Measurements from ENCODE around the gene UTP15. TPM values are rescaled to one million over a fixed set of nuclear protein-coding genes. Genes with fewer than 3 reads are reported as not detected.

Gene UTP15
- total RNA-seq, 2 donors from 2014 or later, result 35.8 to 41.6 TPM

DNA sequence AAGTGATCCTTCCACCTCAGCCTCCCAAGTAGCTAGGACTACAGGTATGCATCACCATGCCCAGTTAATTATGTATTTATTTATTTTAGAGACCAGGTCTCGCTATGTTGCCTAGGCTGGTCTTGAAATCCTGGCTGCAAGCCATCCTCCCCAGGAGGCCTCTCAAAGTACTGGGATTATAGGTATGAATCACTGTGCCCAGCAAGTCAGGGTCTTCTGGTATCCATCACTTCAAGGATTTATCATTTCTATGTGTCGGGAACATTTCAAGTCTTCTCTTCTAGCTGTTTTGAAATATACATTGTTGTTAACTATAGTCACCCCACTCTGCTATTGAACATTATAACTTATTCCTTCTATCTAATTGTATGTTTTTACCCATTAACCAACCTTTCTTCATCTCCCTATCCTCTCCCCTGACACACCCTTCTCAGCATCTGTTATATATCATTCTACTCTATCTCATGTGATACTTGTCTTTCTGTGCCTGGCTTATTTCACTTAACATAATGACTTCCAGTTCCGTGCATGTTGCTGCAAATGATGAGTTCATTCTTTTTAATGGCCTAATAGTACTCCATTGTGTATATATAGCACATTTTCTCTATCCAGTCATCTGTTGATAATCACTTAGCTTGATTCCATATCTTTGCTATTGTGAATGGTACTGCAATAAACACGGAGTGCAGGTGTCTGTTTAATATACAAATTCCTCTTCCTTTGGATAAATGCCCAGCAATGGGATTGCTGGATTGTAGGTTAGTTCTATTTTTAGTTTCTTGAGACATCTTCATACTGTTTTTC lies 26.4 kb downstream of the UTP15 start:
- H3K9me3 ChIP-seq (ENCODE audit: control insufficient read depth, low read length, poor library complexity, severe bottlenecking), result no peaks in the 10 kb centered on the region
- Mint-ChIP-seq H3K4me3 (no peak overlapping the region), H3K27ac (no peak overlapping the region), H3K27me3 (peaks cover 16% of the 10 kb centered on the region), H3K36me3 (ENCODE audit: low read depth) (no peaks in the 10 kb centered on the region), H3K4me1 (no peaks in the 10 kb centered on the region)
- DNase-seq, result no peak
- peak; percentile 8 for ATAC-seq

DNA sequence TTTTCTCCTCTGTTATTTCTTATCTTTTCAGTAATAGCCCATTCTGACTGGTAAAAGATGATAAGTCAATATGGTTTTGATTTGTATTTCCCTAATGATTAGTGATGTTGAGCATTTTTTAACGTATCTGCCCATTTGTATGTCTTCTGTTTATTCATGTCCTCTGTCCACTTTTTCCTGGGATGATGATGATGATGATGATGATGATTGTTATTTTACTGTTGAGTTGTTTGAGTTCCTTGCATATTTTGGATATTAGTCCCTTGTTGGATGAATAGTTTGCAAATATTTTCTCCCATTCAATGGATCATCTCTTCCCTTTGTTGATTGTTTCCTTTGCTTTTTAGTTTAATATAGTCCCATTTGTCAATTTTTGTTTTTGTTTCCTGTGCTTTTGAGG lies 27.0 kb downstream of the UTP15 start:
- Mint-ChIP-seq H3K36me3 (ENCODE audit: low read depth) (no peaks in the 10 kb centered on the region), H3K4me1 (no peaks in the 10 kb centered on the region), H3K27ac (no peak overlapping the region), H3K4me3 (no peak overlapping the region), H3K27me3 (peaks cover 16% of the 10 kb centered on the region)
- DNase-seq (no peak), ATAC-seq (no peak)
- H3K9me3 ChIP-seq (ENCODE audit: control insufficient read depth, low read length, poor library complexity, severe bottlenecking), result no peaks in the 10 kb centered on the region

DNA sequence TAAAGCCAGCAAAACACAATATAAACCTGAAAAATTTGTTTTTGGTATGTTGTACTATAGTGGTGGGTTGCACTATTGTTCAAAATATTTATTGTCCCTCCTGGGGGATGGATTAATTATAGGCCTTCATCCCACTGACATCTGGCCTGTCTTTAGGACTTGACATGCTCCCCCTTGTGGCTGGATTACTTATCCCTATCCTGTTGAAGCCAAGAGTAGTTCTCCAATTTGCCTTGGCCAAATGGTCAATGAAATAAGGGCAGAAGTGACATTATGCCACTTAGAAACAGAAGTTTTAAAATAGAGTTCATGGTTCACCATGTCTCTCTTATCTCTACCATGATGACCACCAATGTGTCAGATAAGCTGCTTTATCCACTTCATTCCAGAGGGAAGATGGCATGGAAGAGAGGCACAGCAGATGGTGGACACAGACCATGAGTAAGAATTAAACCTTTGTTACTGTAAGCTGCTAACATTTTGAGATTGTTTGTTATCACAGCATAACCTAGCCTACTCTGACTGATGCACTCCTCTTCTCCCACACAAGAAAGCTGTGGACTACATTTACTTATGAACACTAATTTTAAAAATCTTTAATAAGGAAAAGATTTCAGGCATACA lies 31.3 kb downstream of the UTP15 start:
- H3K4me1 Mint-ChIP-seq, result no peaks in the 10 kb centered on the region
- no peak for ATAC-seq
- H3K27me3 Mint-ChIP-seq, result peaks cover 22% of the 10 kb centered on the region
- H3K9me3 ChIP-seq (ENCODE audit: control insufficient read depth, low read length, poor library complexity, severe bottlenecking), result no peaks in the 10 kb centered on the region
- no peak for DNase-seq
- no peaks in the 10 kb centered on the region for H3K36me3 Mint-ChIP-seq (ENCODE audit: low read depth)
- no peak overlapping the region for H3K4me3 Mint-ChIP-seq
- no peak overlapping the region for H3K27ac Mint-ChIP-seq

DNA sequence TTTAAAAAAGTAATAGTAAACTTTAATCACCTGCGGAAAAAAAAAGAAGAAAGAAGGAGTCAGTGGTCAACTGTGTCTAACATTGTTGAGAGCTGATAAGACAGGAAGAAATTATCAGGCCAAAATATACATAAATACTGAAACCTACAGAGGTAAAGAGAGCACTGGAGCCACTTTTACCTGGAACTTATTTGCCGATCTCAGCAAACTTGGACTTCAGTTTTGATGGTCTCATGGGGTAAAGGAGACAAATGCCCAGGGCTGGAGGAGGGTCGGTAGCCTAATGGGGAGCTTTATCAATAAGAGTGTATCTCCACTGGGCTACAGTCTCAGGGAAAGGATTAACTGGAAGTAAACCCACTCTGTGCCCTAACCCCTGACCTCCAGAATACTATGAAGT lies 33.8 kb downstream of the UTP15 start:
- Mint-ChIP-seq H3K27ac (no peak overlapping the region), H3K4me3 (no peak overlapping the region), H3K36me3 (ENCODE audit: low read depth) (no peaks in the 10 kb centered on the region), H3K4me1 (no peaks in the 10 kb centered on the region), H3K27me3 (peaks cover 7% of the 10 kb centered on the region)
- no peak for ATAC-seq
- H3K9me3 ChIP-seq (ENCODE audit: control insufficient read depth, low read length, poor library complexity, severe bottlenecking), result no peaks in the 10 kb centered on the region
- no peak for DNase-seq

DNA sequence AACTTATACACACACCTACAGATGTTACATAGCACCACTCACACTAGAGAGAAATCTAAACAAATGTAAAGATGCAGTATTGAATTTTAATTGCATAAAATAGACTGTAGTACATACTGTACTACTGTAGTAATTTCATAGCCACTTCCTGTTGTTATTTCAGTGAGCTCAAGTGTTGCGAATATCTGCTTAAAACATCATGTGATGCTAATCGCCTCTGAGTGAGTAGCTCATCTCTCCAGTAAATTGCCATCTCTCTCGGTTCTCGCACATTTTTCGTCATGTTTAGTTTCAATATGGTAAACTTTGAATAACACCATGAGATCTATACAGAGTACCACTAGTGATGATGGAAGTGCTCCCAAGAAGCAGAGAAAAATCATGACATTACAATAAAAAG lies 38.5 kb downstream of the UTP15 start:
- Mint-ChIP-seq H3K36me3 (ENCODE audit: low read depth) (no peaks in the 10 kb centered on the region), H3K4me3 (no peak overlapping the region), H3K4me1 (peaks cover 3% of the 10 kb centered on the region), H3K27me3 (peaks cover 25% of the 10 kb centered on the region), H3K27ac (no peak overlapping the region)
- H3K9me3 ChIP-seq (ENCODE audit: control insufficient read depth, low read length, poor library complexity, severe bottlenecking), result no peaks in the 10 kb centered on the region
- no peak for ATAC-seq
- DNase-seq, result no peak

DNA sequence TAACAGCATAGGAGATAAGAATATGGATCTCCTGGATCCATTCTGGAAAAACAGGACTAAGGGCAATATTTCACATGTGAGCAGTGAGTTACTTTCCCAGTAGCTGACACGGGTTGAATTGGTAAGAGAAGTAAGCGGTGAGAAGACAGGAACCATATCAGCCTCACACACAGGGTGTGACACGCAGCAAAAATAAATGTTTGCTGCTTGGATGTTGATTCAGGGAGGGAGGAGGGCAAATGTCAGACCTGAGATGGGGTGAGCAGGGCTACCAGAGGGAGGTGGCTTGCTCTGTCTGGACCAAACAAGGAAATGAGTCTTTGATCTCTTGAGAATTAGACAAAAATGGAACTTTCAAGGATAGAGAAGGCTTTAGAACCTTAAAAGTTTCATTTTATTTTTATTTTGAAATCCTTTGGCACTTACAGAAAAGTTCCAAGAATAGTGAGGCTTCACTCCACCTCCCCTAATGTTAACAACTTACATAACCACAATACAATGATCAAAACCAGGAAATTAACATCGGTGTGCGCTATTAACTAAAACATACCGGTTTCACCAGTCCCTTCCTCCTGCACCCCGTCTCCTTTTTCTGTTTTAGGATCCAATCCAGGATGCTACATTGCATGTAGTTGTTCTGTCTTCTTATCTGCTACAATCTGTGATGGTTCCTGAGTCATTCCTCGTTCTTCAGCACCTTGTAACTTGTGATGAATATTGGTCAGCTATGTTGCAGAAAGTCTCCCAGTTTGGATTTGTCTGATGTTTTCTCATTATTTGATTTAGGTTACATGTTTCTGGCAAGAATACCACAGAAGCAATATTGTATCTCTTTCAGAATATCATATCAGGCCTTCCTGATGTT lies 39.9 kb downstream of the UTP15 start:
- H3K27ac Mint-ChIP-seq, result no peak overlapping the region
- no peak for DNase-seq
- no peak for ATAC-seq
- peaks cover 25% of the 10 kb centered on the region for H3K27me3 Mint-ChIP-seq
- peaks cover 3% of the 10 kb centered on the region for H3K4me1 Mint-ChIP-seq
- H3K4me3 Mint-ChIP-seq, result no peak overlapping the region
- H3K36me3 Mint-ChIP-seq (ENCODE audit: low read depth), result no peaks in the 10 kb centered on the region
- no peaks in the 10 kb centered on the region for H3K9me3 ChIP-seq (ENCODE audit: control insufficient read depth, low read length, poor library complexity, severe bottlenecking)

DNA sequence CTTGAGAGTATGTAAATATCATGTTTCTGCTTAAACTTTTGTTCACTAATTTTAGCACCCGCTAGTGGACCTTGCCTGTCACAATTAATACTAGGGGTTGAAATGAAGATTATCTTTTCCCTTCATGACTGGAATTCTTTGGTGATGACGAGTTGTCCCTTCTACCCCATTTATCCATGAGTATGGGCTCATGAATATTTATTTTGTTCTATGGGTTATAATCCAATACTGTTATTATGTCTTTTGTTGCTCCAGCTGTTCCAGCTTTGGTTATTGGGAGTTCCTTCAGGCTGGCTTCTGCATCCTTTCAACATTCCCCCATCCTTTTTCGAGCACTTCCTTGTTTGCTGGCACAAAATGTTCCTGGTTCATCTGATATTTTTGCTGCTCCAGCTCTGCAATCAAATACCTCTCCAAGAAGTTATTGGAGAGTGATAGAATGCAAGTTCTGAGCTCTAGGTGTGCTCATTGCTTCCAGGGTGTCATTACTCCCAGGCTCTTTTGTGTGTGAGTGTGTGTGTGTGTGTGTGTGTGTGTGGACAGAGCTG lies 40.7 kb downstream of the UTP15 start:
- ATAC-seq (no peak), DNase-seq (no peak)
- Mint-ChIP-seq H3K27ac (no peak overlapping the region), H3K4me1 (peaks cover 3% of the 10 kb centered on the region), H3K4me3 (no peak overlapping the region), H3K36me3 (ENCODE audit: low read depth) (no peaks in the 10 kb centered on the region), H3K27me3 (peaks cover 34% of the 10 kb centered on the region)
- H3K9me3 ChIP-seq (ENCODE audit: control insufficient read depth, low read length, poor library complexity, severe bottlenecking), result no peaks in the 10 kb centered on the region

DNA sequence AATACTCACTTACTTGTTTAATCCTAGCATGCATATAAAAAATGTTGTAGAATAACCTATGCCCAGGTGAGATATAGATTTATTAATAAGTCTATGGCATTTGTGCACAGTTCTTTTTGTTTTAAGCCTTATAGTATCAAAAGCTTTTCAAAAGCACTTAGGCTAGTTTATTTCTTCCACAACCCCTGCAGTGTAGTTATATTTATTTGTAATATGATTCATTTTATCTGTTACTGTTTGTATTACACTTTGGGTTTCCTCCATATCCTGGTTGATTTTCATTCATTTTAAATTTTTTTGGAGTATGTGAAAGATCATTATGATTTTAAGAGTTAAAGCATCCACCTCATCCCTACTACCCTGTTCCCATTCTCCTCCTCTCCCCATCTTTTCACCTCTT lies 41.7 kb downstream of the UTP15 start:
- no peak for ATAC-seq
- no peak for DNase-seq
- Mint-ChIP-seq H3K36me3 (ENCODE audit: low read depth) (no peaks in the 10 kb centered on the region), H3K4me1 (peaks cover 3% of the 10 kb centered on the region), H3K27me3 (peaks cover 43% of the 10 kb centered on the region), H3K4me3 (no peak overlapping the region), H3K27ac (no peak overlapping the region)
- no peaks in the 10 kb centered on the region for H3K9me3 ChIP-seq (ENCODE audit: control insufficient read depth, low read length, poor library complexity, severe bottlenecking)

DNA sequence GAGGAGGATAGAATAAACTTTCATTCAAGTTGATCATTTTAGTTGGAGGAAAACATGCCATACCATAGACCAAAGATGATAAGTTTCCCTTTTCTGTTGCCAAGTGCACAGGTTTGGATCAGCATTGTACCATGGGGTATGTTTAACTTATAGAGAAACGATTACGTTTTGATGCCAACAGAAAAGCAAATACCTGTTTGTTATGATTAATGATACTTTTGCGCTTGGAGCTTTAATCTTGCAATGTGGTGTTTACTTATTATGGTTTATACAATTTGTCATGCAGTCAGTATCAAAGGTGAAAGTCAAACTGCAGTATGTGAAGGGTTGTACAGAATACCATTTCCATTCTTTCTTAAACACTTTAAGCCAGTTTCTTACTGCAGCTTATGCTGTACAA lies 47.3 kb downstream of the UTP15 start:
- ATAC-seq, result no peak
- Mint-ChIP-seq H3K27me3 (peaks cover 52% of the 10 kb centered on the region), H3K4me1 (no peaks in the 10 kb centered on the region), H3K27ac (no peak overlapping the region), H3K4me3 (no peak overlapping the region), H3K36me3 (ENCODE audit: low read depth) (no peaks in the 10 kb centered on the region)
- H3K9me3 ChIP-seq (ENCODE audit: control insufficient read depth, low read length, poor library complexity, severe bottlenecking), result no peaks in the 10 kb centered on the region
- DNase-seq, result no peak

DNA sequence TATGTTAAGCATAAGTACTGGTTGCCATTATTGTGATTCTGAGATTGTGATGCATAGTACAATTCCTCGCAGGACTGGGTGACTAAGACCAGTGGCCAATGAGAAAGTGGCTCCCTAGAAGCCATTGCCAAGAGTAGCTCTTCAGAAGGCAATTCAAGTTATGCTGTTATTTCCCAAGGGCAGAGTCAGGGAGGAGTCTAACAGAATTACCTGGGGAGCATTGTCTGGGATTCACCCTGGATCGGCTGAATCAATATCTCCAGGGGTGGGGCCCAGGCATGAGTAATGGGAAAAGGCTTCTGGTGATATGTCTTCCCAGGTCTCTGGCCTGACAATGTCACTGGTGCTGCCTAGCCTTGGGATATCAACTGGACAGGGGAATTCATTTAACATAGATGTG lies 49.5 kb downstream of the UTP15 start:
- no peak overlapping the region for H3K27ac Mint-ChIP-seq
- H3K4me3 Mint-ChIP-seq, result no peak overlapping the region
- H3K36me3 Mint-ChIP-seq (ENCODE audit: low read depth), result no peaks in the 10 kb centered on the region
- H3K9me3 ChIP-seq (ENCODE audit: control insufficient read depth, low read length, poor library complexity, severe bottlenecking), result no peaks in the 10 kb centered on the region
- DNase-seq (no peak), ATAC-seq (no peak)
- H3K27me3 Mint-ChIP-seq, result peaks cover 58% of the 10 kb centered on the region
- H3K4me1 Mint-ChIP-seq, result peaks cover 4% of the 10 kb centered on the region

DNA sequence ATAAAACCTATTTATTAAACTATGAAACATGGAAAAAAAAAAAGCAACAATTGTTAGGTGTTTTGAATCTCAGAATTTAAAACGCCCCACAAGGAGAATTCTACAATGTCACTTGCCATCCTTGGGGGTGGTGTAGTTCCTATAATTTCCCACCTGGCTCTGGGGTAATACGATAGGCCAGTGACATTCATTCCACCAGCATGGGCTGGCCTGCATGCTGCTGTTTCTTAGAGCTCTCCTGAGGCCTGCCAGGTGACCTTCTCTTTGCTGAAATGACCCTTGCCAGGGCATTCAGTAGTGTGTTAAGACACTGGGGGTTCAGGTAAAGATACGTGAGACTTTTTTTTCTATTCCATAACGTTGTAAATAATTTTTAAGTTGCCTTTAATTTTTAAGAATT lies 50.4 kb downstream of the UTP15 start:
- Mint-ChIP-seq H3K4me1 (peaks cover 4% of the 10 kb centered on the region), H3K27me3 (peaks cover 56% of the 10 kb centered on the region), H3K4me3 (no peak overlapping the region), H3K36me3 (ENCODE audit: low read depth) (no peaks in the 10 kb centered on the region), H3K27ac (no peak overlapping the region)
- DNase-seq (no peak), ATAC-seq (no peak)
- H3K9me3 ChIP-seq (ENCODE audit: control insufficient read depth, low read length, poor library complexity, severe bottlenecking), result no peaks in the 10 kb centered on the region

DNA sequence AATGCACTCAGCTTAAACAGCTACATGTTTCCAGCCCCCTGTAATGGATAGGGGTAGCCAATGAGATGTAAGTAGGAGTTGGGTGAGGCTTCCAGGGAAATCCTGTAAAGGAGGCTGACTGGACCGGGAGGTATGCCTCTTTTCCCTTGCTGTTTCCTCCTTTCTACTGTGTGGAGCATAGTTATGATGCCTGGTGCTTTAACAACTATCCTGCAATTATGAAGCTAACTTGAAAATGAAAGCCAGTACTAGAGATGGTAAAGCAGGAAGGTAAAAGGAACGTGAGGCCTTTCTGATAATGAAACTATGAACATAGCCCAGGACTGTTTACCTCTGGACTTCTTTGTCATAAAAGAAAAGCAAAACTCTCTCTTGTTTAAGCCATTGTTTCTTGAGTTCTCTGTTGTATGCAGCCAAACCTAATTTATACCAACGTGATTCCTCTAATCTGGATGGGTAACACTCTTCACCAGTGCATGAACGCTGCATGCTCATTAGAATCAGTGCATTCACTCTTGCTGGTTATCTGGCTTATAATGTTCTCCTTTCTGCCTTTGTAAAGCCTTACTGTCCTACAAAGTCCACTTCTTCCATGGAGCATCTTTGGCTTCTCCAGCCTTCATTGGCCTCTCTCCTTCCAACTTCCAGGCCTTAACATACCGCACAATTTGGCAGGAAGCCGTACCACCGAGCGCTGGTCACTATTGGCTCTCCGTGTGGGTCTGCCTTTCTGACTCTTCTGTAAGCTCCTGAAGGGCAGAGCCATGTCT lies 52.2 kb downstream of the UTP15 start:
- Mint-ChIP-seq H3K4me3 (no peak overlapping the region), H3K36me3 (ENCODE audit: low read depth) (no peaks in the 10 kb centered on the region), H3K4me1 (peaks cover 4% of the 10 kb centered on the region), H3K27ac (no peak overlapping the region), H3K27me3 (peaks cover 44% of the 10 kb centered on the region)
- ATAC-seq, result no peak
- DNase-seq, result no peak
- H3K9me3 ChIP-seq (ENCODE audit: control insufficient read depth, low read length, poor library complexity, severe bottlenecking), result no peaks in the 10 kb centered on the region
